Liver (tissue), 9 donors: Measurements from ENCODE around the gene DCTN4. TPM values are rescaled to one million over a fixed set of nuclear protein-coding genes. Genes with fewer than 3 reads are reported as not detected.

Source experiments
- DNase-seq: peaks from one replicate; pipeline ENCODE4 v3.0.0-alpha.2; 2017; ENCODE audit warnings: low spot score
- H3K27ac ChIP-seq, 2 donors: one replicate each; pipeline ENCODE4 v1.7.0; 2013; ENCODE audit warnings: inconsistent platforms in 2 of 2, low read length in 2 of 2, control low read depth in 1 of 2, low read depth in 1 of 2, mild to moderate bottlenecking in 1 of 2
- H3K27me3 ChIP-seq, 4 donors: one replicate each; pipeline versions ENCODE4 v1.6.1 to v1.7.0; 2013; ENCODE audit warnings: low read length in 3 of 4, inconsistent platforms in 1 of 4, mild to moderate bottlenecking in 1 of 4, moderate library complexity in 1 of 4; ENCODE audit not compliant: control insufficient read depth in 4 of 4, insufficient read depth in 4 of 4
- H3K36me3 ChIP-seq, 4 donors: one replicate each; pipeline versions ENCODE4 v1.6.1 to v1.7.0; 2013; ENCODE audit warnings: low read length in 3 of 4, mild to moderate bottlenecking in 3 of 4, low read depth in 1 of 4, moderate library complexity in 1 of 4; ENCODE audit not compliant: control insufficient read depth in 4 of 4, insufficient read depth in 3 of 4
- H3K4me1 ChIP-seq, 4 donors: one replicate each; pipeline versions ENCODE4 v1.6.1 to v1.7.0; 2013; ENCODE audit warnings: low read length in 3 of 4, mild to moderate bottlenecking in 3 of 4, moderate library complexity in 1 of 4; ENCODE audit not compliant: control insufficient read depth in 4 of 4, insufficient read depth in 4 of 4
- H3K4me3 ChIP-seq, 3 donors: one replicate each; pipeline versions ENCODE4 v1.6.1 to v1.7.0; 2013; ENCODE audit warnings: low read length in 3 of 3, control low read depth in 1 of 3, low read depth in 1 of 3, mild to moderate bottlenecking in 1 of 3
- H3K9ac ChIP-seq, 2 donors: one replicate each; pipeline ENCODE4 v1.7.0; 2013; ENCODE audit warnings: low read length in 2 of 2, mild to moderate bottlenecking in 2 of 2, moderate library complexity in 2 of 2, control low read depth in 1 of 2, low read depth in 1 of 2
- H3K9me3 ChIP-seq, 4 donors: one replicate each; pipeline versions ENCODE4 v1.6.1 to v1.7.0; 2013; ENCODE audit warnings: low read length in 3 of 4; ENCODE audit not compliant: control insufficient read depth in 4 of 4
- ATF3 ChIP-seq: IDR thresholded peaks from 2 replicates; pipeline ENCODE4 v1.6.1; 2016; ENCODE audit warnings: antibody characterized with exemption
- EGR1 ChIP-seq, 2 donors: IDR thresholded peaks; 2 replicates each; pipeline ENCODE4 v1.6.1; 2016 to 2018; ENCODE audit warnings: antibody characterized with exemption in 2 of 2, low read depth in 2 of 2
- GABPA ChIP-seq, 2 donors: IDR thresholded peaks in 1 of 2; conservative IDR thresholded peaks in 1 of 2; 2 replicates each; pipeline ENCODE4 v1.6.1; 2016; ENCODE audit warnings: antibody characterized with exemption in 2 of 2, mild to moderate bottlenecking in 1 of 2, moderate library complexity in 1 of 2
- HNF4G ChIP-seq: IDR thresholded peaks from 2 replicates; pipeline ENCODE4 v1.6.1; 2016; ENCODE audit warnings: antibody characterized with exemption
- JUND ChIP-seq, 2 donors: IDR thresholded peaks; 2 replicates each; pipeline ENCODE4 v1.6.1; 2016; ENCODE audit warnings: antibody characterized with exemption in 2 of 2
- MAX ChIP-seq: IDR thresholded peaks from 2 replicates; pipeline ENCODE4 v1.6.1; 2016; ENCODE audit warnings: antibody characterized with exemption
- NR2F2 ChIP-seq: IDR thresholded peaks from 2 replicates; pipeline ENCODE4 v1.6.1; 2016; ENCODE audit warnings: antibody characterized with exemption
- RAD21 ChIP-seq, 2 donors: IDR thresholded peaks; 2 replicates each; pipeline ENCODE4 v1.6.1; 2016; ENCODE audit warnings: antibody characterized with exemption in 2 of 2, mild to moderate bottlenecking in 2 of 2
- REST ChIP-seq: IDR thresholded peaks from 2 replicates; pipeline ENCODE4 v1.6.1; 2016; ENCODE audit warnings: antibody characterized with exemption, mild to moderate bottlenecking
- SP1 ChIP-seq: IDR thresholded peaks from 2 replicates; pipeline ENCODE4 v1.6.1; 2018; ENCODE audit warnings: antibody characterized with exemption, mild to moderate bottlenecking
- TAF1 ChIP-seq: conservative IDR thresholded peaks from 2 replicates; pipeline ENCODE4 v1.6.1; 2016; ENCODE audit warnings: antibody characterized with exemption, mild to moderate bottlenecking
- YY1 ChIP-seq: IDR thresholded peaks from 2 replicates; pipeline ENCODE4 v1.6.1; 2016; ENCODE audit warnings: antibody characterized with exemption, mild to moderate bottlenecking
- ZBTB33 ChIP-seq: IDR thresholded peaks from 2 replicates; pipeline ENCODE4 v1.6.1; 2016; ENCODE audit warnings: antibody characterized with exemption
- WGBS: extraction: QIAGEN DNeasy Blood & Tissue Kit; methylation state at CpG from one replicate; pipeline ENCODE4 v1.1.7; 2013; 5-methylcytosine and 5-hydroxymethylcytosine counted together
- polyA plus RNA-seq, 2 donors: library from polyadenylated mRNA; stranded (reverse) in 1 of 2; unstranded in 1 of 2; fragments of 200-250 nt in 1 of 2; fragments of >200 nt in 1 of 2; fragmentation: Nextera tagmentation in 1 of 2; extraction: Ambion mirVana in 1 of 2; gene quantifications; one replicate each; pipeline versions ENCODE4 v1.2.1 to v1.2.3, GENCODE V29; 2013 to 2015
- total RNA-seq, 2 donors: library from RNA; depleted of rRNA; stranded (reverse); fragments of >200 nt; gene quantifications; one replicate each; pipeline ENCODE4 v1.2.3, GENCODE V29; 2014
- donor health status: healthy.
- donor health status: healthy.
- donor health status: healthy.
- donor health status: healthy.
- donor health status: healthy.

The DCTN4 gene
- total and polyA plus RNA-seq, 4 donors = 10.3 to 29.6 (median 20.2) TPM

GRCh38 chr5:150660108-150660831 lies 98.5 kb downstream of the DCTN4 start:
- WGBS = 79% methylated on average over 4 of the region's 4 CpGs
- no peak overlapping the region for H3K27ac ChIP-seq

More at GRCh38 chr5:150660108-150660831, 98.5 kb downstream of the DCTN4 start:
- Histone ChIP-seq H3K9ac (no peak overlapping the region), H3K4me3 (no peak overlapping the region), H3K4me1 (peaks cover 13 to 23% (median 21%) of the 10 kb centered on the region in 4 donors), H3K36me3 (no peaks in the 10 kb centered on the region), H3K9me3 (no peaks in the 10 kb centered on the region), H3K27me3 (no peaks in the 10 kb centered on the region)
- TF ChIP-seq REST (no peak), SP1 (no peak), TAF1 (no peak), RAD21 (IDR thresholded peaks at IDR 0.05) (no peak), HNF4G (no peak), GABPA (IDR thresholded peaks at IDR 0.05 in 1 of 2, conservative IDR thresholded peaks at IDR 0.05 in 1 of 2) (no peak), YY1 (no peak), EGR1 (IDR thresholded peaks at IDR 0.05; ENCODE audit: low read depth in 2 of 2) (no peak), JUND (IDR thresholded peaks at IDR 0.05) (no peak), ATF3 (no peak), MAX (no peak), ZBTB33 (no peak), NR2F2 (no peak)
- DNase-seq = no peak
